ENCODE data around the gene NRSN1. TPM values are rescaled to one million over a fixed set of nuclear protein-coding genes. Genes with fewer than 3 reads are reported as not detected.

Gene NRSN1
- total and polyA plus RNA-seq, 4 donors: not detected

- Histone ChIP-seq H3K27ac (ENCODE audit: low read depth in 1 of 2, low read length in 2 of 2) (no peak overlapping the region), H3K4me3 (ENCODE audit: low read depth in 1 of 3, low read length in 3 of 3) (no peak overlapping the region), H3K4me1 (ENCODE audit: control insufficient read depth in 4 of 4, insufficient read depth in 4 of 4, low read length in 3 of 4) (no peaks in the 10 kb centered on the region), H3K9ac (ENCODE audit: low read depth in 1 of 2, low read length in 2 of 2) (no peak overlapping the region), H3K27me3 (ENCODE audit: control insufficient read depth in 4 of 4, insufficient read depth in 4 of 4, low read length in 3 of 4) (no peaks in the 10 kb centered on the region), H3K36me3 (ENCODE audit: control insufficient read depth in 4 of 4, insufficient read depth in 3 of 4, low read depth in 1 of 4, low read length in 3 of 4) (no peaks in the 10 kb centered on the region), H3K9me3 (ENCODE audit: control insufficient read depth in 4 of 4, low read length in 3 of 4) (no peaks in the 10 kb centered on the region)
- no peak for DNase-seq (ENCODE audit: low spot score)
- no peak for TF ChIP-seq NR2F2 (IDR thresholded peaks at IDR 0.05)
- no peak for TF ChIP-seq GABPA (IDR thresholded peaks at IDR 0.05 in 1 of 2, conservative IDR thresholded peaks at IDR 0.05 in 1 of 2)
- TF ChIP-seq ATF3 (IDR thresholded peaks at IDR 0.05): no peak
- TF ChIP-seq HNF4A (conservative IDR thresholded peaks at IDR 0.05): no peak
- 65% methylated on average over 1 of the region's 1 CpG for WGBS
Observed at GRCh38 chr6:24080711-24081110, 45.3 kb upstream of the NRSN1 start.

GRCh38 chr6:24089736-24090135, 36.3 kb upstream of the NRSN1 start:
- Histone ChIP-seq H3K4me1 (ENCODE audit: control insufficient read depth in 4 of 4, insufficient read depth in 4 of 4, low read length in 3 of 4) (no peaks in the 10 kb centered on the region), H3K27me3 (ENCODE audit: control insufficient read depth in 4 of 4, insufficient read depth in 4 of 4, low read length in 3 of 4) (no peaks in the 10 kb centered on the region), H3K9me3 (ENCODE audit: control insufficient read depth in 4 of 4, low read length in 3 of 4) (no peaks in the 10 kb centered on the region), H3K4me3 (ENCODE audit: low read depth in 1 of 3, low read length in 3 of 3) (no peak overlapping the region), H3K27ac (ENCODE audit: low read depth in 1 of 2, low read length in 2 of 2) (no peak overlapping the region), H3K9ac (ENCODE audit: low read depth in 1 of 2, low read length in 2 of 2) (no peak overlapping the region), H3K36me3 (ENCODE audit: control insufficient read depth in 4 of 4, insufficient read depth in 3 of 4, low read depth in 1 of 4, low read length in 3 of 4) (no peaks in the 10 kb centered on the region)
- TF ChIP-seq YY1 (IDR thresholded peaks at IDR 0.05): no peak
- WGBS: 35% methylated on average over 2 of the region's 2 CpGs
- no peak for DNase-seq (ENCODE audit: low spot score)

- Histone ChIP-seq H3K27me3 (ENCODE audit: control insufficient read depth in 4 of 4, insufficient read depth in 4 of 4, low read length in 3 of 4) (no peaks in the 10 kb centered on the region), H3K4me3 (ENCODE audit: low read depth in 1 of 3, low read length in 3 of 3) (no peak overlapping the region), H3K27ac (ENCODE audit: low read depth in 1 of 2, low read length in 2 of 2) (no peak overlapping the region), H3K4me1 (ENCODE audit: control insufficient read depth in 4 of 4, insufficient read depth in 4 of 4, low read length in 3 of 4) (no peaks in the 10 kb centered on the region), H3K36me3 (ENCODE audit: control insufficient read depth in 4 of 4, insufficient read depth in 3 of 4, low read depth in 1 of 4, low read length in 3 of 4) (no peaks in the 10 kb centered on the region), H3K9me3 (ENCODE audit: control insufficient read depth in 4 of 4, low read length in 3 of 4) (no peaks in the 10 kb centered on the region), H3K9ac (ENCODE audit: low read depth in 1 of 2, low read length in 2 of 2) (no peak overlapping the region)
- WGBS: 80% methylated on average over 3 of the region's 3 CpGs
- TF ChIP-seq TAF1 (conservative IDR thresholded peaks at IDR 0.05): no peak
- no peak for TF ChIP-seq REST (IDR thresholded peaks at IDR 0.05)
- no peak for TF ChIP-seq SP1 (IDR thresholded peaks at IDR 0.05)
- no peak for TF ChIP-seq EGR1 (IDR thresholded peaks at IDR 0.05; ENCODE audit: low read depth in 2 of 2)
- no peak for TF ChIP-seq MAX (IDR thresholded peaks at IDR 0.05)
- TF ChIP-seq CTCF (IDR thresholded peaks at IDR 0.05; ENCODE audit: low read depth, low read length, missing input control): no peak
- TF ChIP-seq ATF3 (IDR thresholded peaks at IDR 0.05): no peak
- no peak for TF ChIP-seq HNF4A (conservative IDR thresholded peaks at IDR 0.05)
- TF ChIP-seq GABPA (IDR thresholded peaks at IDR 0.05 in 1 of 2, conservative IDR thresholded peaks at IDR 0.05 in 1 of 2): no peak
- TF ChIP-seq RXRA (IDR thresholded peaks at IDR 0.05): no peak
- no peak for TF ChIP-seq FOXA2 (IDR thresholded peaks at IDR 0.05)
- no peak for TF ChIP-seq YY1 (IDR thresholded peaks at IDR 0.05)
- TF ChIP-seq HNF4G (IDR thresholded peaks at IDR 0.05): no peak
- no peak for TF ChIP-seq JUND (IDR thresholded peaks at IDR 0.05)
- no peak for TF ChIP-seq NR2F2 (IDR thresholded peaks at IDR 0.05)
- DNase-seq (ENCODE audit: low spot score): no peak
Observed at GRCh38 chr6:24092407-24092806, 33.6 kb upstream of the NRSN1 start.

All from liver (tissue), 9 donors.